Right atrium auricular region (tissue), 2 donors: ENCODE results near the gene DLD. TPM values are rescaled to one million over a fixed set of nuclear protein-coding genes. Genes with fewer than 3 reads are reported as not detected.
"Not testable (repeated sequence)": the region's sequence is repeated elsewhere in the genome, so short reads cannot be mapped to it uniquely, and the experiment has no call there.

ENCODE experiments used
- DNase-seq: peaks from one replicate; pipeline ENCODE4 v3.0.0-alpha.2; 2019; ENCODE audit warnings: low spot score
- H3K27ac ChIP-seq, 2 donors: fragments of 200-600 bp; sonication (generic); 1 replicate in 1 of 2; 2 replicates in 1 of 2; pipeline ENCODE4 v1.5.1; 2016 to 2019
- H3K27me3 ChIP-seq, 2 donors: fragments of 200-600 bp; sonication (generic); one replicate each; pipeline versions ENCODE4 v1.5.1 to v1.6.0; 2017 to 2019
- H3K36me3 ChIP-seq: fragments of 200-600 bp; sonication (generic); one replicate; pipeline ENCODE4 v1.5.1; 2016
- H3K4me1 ChIP-seq, 2 donors: fragments of 200-600 bp; sonication (generic); one replicate each; pipeline versions ENCODE4 v1.5.1 to v1.6.0; 2017 to 2019
- H3K4me3 ChIP-seq, 2 donors: fragments of 200-600 bp; sonication (generic); 1 replicate in 1 of 2; 2 replicates in 1 of 2; pipeline ENCODE4 v1.5.1; 2017 to 2019; ENCODE audit warnings: mild to moderate bottlenecking in 1 of 2, moderate library complexity in 1 of 2
- H3K9me3 ChIP-seq, 2 donors: fragments of 200-600 bp; sonication (generic); one replicate each; pipeline ENCODE4 v1.5.1; 2019
- total RNA-seq, 2 donors: library from RNA; depleted of rRNA; stranded (reverse); fragments of >200 nt; gene quantifications; one replicate each; pipeline ENCODE4 v1.1.0, GENCODE V29; 2016
- TF ChIP-seq, protein P1 (sequence below), 2 donors: fragments of 200-600 bp; sonication (generic); IDR thresholded peaks; one replicate each; pipeline ENCODE4 v1.5.1; 2019; ENCODE audit warnings: antibody characterized with exemption in 2 of 2

The DLD gene
- total RNA-seq, 2 donors from 2014 or later = 52.9 to 153 TPM

DNA sequence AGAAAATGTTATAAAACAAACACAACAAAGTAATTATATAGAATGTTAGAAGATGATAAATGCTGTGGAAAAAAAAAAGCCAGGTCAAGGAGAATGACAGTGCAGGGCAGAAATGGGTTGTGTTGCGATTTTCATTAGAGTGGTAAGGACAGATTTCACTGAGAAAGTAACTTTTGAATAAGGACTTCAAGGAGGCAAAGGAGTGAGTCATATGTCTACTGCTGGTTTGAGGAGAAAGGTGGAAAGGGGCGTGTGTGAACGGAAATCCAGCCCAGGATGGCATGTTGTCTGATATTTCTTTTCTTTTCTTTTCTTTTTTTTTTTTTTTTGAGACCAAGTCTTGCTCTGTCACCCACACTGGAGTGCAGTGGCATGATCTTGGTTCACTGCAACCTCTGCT is 12.3 kb upstream of the DLD start:
- no peaks in the 10 kb centered on the region for H3K27me3 ChIP-seq
- TF ChIP-seq, protein P1, sequence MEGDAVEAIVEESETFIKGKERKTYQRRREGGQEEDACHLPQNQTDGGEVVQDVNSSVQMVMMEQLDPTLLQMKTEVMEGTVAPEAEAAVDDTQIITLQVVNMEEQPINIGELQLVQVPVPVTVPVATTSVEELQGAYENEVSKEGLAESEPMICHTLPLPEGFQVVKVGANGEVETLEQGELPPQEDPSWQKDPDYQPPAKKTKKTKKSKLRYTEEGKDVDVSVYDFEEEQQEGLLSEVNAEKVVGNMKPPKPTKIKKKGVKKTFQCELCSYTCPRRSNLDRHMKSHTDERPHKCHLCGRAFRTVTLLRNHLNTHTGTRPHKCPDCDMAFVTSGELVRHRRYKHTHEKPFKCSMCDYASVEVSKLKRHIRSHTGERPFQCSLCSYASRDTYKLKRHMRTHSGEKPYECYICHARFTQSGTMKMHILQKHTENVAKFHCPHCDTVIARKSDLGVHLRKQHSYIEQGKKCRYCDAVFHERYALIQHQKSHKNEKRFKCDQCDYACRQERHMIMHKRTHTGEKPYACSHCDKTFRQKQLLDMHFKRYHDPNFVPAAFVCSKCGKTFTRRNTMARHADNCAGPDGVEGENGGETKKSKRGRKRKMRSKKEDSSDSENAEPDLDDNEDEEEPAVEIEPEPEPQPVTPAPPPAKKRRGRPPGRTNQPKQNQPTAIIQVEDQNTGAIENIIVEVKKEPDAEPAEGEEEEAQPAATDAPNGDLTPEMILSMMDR (IDR thresholded peaks at IDR 0.05) = no peak
- H3K27ac ChIP-seq = no peak overlapping the region
- no peak for DNase-seq
- H3K36me3 ChIP-seq = no peaks in the 10 kb centered on the region
- H3K9me3 ChIP-seq = no peaks in the 10 kb centered on the region
- H3K4me3 ChIP-seq = no peak overlapping the region
- H3K4me1 ChIP-seq = no peaks in the 10 kb centered on the region

DNA sequence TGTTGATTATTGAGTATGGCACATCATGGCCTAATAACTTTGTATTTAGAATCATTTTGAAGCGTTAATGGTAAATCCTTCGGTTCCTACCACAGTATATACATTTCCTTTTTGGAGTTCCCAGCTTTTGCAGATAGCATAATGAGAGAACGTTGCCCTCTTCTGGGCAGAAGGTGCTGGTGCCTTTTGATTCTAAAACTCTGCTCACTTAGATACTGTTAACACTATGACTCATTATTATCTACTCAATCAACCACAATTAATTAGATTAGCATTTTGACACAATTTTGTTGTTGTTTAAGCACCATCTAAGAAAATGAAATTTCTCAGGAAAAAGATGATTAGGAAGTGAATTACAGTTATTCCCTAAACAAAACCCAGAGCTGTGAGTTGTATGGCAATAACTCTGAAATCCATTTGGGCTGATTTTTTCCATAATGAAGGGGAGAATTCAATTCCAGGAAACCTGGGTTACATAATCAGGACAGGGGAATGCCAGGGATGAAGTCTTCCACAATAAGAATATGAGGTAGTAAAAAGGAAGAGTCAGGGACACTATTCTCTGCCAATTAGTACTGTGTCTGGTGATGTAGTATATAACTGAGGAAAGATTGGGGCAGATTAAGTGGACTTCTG is 11.5 kb upstream of the DLD start:
- no peaks in the 10 kb centered on the region for H3K9me3 ChIP-seq
- no peak for DNase-seq
- no peak overlapping the region for H3K27ac ChIP-seq
- TF ChIP-seq, protein P1 (IDR thresholded peaks at IDR 0.05) = peak; percentile 43 to 73
- H3K36me3 ChIP-seq = no peaks in the 10 kb centered on the region
- no peak overlapping the region for H3K4me3 ChIP-seq
- H3K4me1 ChIP-seq = no peaks in the 10 kb centered on the region
- H3K27me3 ChIP-seq = no peaks in the 10 kb centered on the region

DNA sequence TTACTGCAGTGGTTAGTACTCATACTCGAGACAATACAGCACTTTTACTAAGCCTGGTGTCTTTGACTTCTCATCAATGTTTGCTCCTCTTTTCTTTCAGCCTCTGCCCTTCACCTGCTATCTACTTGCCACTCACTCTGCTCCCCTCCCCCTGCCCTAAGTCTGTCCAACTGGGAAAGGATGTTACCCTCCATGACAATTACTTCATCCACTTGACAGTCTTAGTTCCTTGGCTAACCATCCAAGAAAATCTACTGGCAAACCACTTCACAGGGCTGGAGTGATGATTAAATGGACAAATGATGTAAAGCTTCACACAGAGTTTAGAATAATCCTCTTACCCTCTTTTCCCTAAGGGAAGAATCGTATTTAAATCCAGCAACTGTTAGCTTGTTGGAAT is 8.2 kb upstream of the DLD start:
- H3K4me1 ChIP-seq = no peaks in the 10 kb centered on the region
- H3K36me3 ChIP-seq = no peaks in the 10 kb centered on the region
- no peak overlapping the region for H3K4me3 ChIP-seq
- H3K9me3 ChIP-seq = no peaks in the 10 kb centered on the region
- no peak overlapping the region for H3K27ac ChIP-seq
- DNase-seq = no peak
- H3K27me3 ChIP-seq = no peaks in the 10 kb centered on the region
- TF ChIP-seq, protein P1 (IDR thresholded peaks at IDR 0.05) = no peak

DNA sequence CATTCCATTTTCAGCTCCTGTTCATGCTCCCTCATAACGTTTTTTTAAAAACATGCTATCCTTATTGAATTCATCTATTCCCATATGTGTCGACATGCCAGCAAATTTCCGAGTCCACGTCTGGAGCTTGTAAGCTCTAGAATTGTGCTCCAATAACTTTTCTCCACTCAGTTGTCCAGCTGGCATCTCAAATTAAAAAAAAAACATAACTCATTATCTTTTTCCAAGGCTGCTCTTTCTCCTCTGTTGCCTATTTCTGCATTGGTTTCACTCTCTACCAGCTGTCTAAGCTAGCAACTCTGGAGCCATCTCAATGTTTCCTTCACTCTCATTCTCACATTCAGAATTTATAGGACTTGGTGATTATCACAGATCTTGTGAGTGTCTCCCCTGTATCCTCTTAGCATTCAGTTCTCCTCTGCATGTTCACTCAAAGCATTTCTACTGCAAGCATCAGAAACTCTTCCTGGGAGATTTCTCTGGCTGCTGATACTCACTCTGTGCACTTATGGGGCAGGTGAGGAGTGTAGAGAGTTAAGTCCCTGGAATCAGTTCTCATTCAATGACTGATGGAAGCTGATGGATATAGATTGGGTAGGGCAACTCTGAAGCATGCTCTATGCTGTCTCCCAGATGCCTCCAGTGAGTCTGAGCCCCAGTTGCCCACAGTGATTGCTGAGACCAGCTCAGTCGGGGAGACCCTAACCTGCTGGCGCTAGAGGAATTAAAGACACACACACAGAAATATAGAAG is 6.7 kb upstream of the DLD start:
- no peak overlapping the region for H3K27ac ChIP-seq
- no peak overlapping the region for H3K4me3 ChIP-seq
- TF ChIP-seq, protein P1 (IDR thresholded peaks at IDR 0.05) = no peak
- DNase-seq = no peak
- H3K4me1 ChIP-seq = no peaks in the 10 kb centered on the region
- no peaks in the 10 kb centered on the region for H3K9me3 ChIP-seq
- no peaks in the 10 kb centered on the region for H3K36me3 ChIP-seq
- H3K27me3 ChIP-seq = no peaks in the 10 kb centered on the region

DNA sequence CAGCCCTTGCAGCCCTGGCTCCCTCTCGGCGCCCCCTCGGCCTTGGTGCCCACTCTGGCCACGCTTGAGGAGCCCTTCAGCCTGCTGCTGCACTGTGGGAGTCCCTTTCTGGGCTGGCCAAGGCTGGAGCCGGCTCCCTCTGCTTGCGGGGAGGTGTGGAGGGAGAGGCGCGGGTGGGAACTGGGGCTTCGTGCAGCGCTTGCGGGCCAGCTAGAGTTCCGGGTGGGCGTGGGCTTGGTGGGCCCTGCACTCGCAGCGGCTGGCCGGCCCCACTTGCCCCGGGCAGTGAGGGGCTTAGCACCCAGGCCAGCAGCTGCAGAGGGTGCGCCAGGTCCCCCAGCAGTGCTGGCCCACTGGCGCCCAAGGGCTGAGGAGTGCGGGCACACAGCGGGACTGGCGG is 3.2 kb upstream of the DLD start:
- H3K27ac ChIP-seq, H3K36me3 ChIP-seq, H3K4me3 ChIP-seq, H3K9me3 ChIP-seq, H3K27me3 ChIP-seq, DNase-seq: not testable (repeated sequence)
- H3K4me1 ChIP-seq = peaks cover 0 to 19% of the 10 kb centered on the region in 2 donors

DNA sequence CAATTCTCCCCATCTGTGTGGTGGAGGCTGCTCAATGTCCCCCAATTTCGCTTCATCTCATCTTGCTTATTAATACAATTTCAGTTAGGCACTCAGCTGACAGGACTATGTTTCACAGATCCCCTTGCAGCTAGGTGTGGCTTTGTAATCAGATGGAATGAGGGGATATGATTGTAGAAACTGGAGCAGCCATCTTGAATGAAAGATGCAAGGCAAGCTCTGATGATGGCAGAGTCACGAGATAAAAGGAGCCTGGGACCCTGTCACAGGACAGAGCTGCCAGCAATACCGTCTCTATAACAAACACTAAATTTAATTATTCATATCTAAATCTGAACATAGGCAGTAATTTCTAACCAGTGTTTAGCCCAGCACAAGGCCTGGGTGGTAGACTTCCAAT is 991 bp upstream of the DLD start:
- peak overlapping the region in 1 of 2 donors; percentile 80 for H3K4me3 ChIP-seq
- peak overlapping the region; percentile 92 to 99 for H3K27ac ChIP-seq
- TF ChIP-seq, protein P1 (IDR thresholded peaks at IDR 0.05) = no peak
- H3K27me3 ChIP-seq = no peaks in the 10 kb centered on the region
- H3K36me3 ChIP-seq = no peaks in the 10 kb centered on the region
- DNase-seq = no peak
- H3K4me1 ChIP-seq = peaks cover 0 to 30% of the 10 kb centered on the region in 2 donors
- no peaks in the 10 kb centered on the region for H3K9me3 ChIP-seq
